Omental fat pad (tissue), 4 donors: ENCODE measurements around the gene GLTP. TPM values are rescaled to one million over a fixed set of nuclear protein-coding genes. Genes with fewer than 3 reads are reported as not detected.
"Not testable (repeated sequence)": the region's sequence is repeated elsewhere in the genome, so short reads cannot be mapped to it uniquely, and the experiment has no call there.

Experiments
- ATAC-seq: fragments of 150-250 bp; one replicate; pipeline ENCODE4 v1.9.1; 2016; ENCODE audit warnings: mild to moderate bottlenecking, moderate library complexity; ENCODE audit not compliant: low FRiP score
- DNase-seq: peaks from one replicate; pipeline ENCODE4 v3.0.0-alpha.2; 2019; ENCODE audit warnings: low spot score
- total RNA-seq, 4 donors: library from RNA; depleted of rRNA; stranded (reverse); fragments of >200 nt; gene quantifications; one replicate each; pipeline ENCODE4 v1.1.0, GENCODE V29; 2016
- TF ChIP-seq, protein P1 (sequence below), 3 donors: fragments of 450-650 bp; IDR thresholded peaks; one replicate each; pipeline ENCODE4 v1.5.1; 2016 to 2017; ENCODE audit warnings: antibody characterized with exemption in 3 of 3, mild to moderate bottlenecking in 3 of 3, moderate library complexity in 2 of 3

GLTP gene
- total RNA-seq, 4 donors from 2014 or later = 28.5 to 42.7 (median 36.5) TPM

DNA sequence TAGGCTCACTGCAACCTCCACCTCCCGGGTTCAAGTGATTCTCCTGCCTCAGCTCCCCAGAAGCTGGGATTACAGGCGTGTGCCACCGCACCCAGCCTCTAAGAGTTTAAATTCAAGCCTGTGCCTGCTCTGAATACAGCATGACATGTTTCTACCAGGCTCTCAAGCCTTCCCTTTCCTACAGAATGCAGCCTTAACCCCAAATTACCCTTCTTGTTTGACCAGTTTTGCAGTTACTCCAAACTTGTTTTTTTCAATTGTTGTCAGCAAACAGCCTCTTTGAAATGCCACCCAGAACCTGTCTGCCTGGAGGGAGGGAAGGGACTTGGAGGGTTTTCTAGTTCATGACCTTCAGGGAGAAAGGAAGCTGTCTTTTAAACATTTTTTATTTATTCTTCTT, 15.4 kb downstream of the GLTP start:
- TF ChIP-seq, protein P1, sequence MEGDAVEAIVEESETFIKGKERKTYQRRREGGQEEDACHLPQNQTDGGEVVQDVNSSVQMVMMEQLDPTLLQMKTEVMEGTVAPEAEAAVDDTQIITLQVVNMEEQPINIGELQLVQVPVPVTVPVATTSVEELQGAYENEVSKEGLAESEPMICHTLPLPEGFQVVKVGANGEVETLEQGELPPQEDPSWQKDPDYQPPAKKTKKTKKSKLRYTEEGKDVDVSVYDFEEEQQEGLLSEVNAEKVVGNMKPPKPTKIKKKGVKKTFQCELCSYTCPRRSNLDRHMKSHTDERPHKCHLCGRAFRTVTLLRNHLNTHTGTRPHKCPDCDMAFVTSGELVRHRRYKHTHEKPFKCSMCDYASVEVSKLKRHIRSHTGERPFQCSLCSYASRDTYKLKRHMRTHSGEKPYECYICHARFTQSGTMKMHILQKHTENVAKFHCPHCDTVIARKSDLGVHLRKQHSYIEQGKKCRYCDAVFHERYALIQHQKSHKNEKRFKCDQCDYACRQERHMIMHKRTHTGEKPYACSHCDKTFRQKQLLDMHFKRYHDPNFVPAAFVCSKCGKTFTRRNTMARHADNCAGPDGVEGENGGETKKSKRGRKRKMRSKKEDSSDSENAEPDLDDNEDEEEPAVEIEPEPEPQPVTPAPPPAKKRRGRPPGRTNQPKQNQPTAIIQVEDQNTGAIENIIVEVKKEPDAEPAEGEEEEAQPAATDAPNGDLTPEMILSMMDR (IDR thresholded peaks at IDR 0.05) = no peak
- ATAC-seq (no peak), DNase-seq (no peak)

DNA sequence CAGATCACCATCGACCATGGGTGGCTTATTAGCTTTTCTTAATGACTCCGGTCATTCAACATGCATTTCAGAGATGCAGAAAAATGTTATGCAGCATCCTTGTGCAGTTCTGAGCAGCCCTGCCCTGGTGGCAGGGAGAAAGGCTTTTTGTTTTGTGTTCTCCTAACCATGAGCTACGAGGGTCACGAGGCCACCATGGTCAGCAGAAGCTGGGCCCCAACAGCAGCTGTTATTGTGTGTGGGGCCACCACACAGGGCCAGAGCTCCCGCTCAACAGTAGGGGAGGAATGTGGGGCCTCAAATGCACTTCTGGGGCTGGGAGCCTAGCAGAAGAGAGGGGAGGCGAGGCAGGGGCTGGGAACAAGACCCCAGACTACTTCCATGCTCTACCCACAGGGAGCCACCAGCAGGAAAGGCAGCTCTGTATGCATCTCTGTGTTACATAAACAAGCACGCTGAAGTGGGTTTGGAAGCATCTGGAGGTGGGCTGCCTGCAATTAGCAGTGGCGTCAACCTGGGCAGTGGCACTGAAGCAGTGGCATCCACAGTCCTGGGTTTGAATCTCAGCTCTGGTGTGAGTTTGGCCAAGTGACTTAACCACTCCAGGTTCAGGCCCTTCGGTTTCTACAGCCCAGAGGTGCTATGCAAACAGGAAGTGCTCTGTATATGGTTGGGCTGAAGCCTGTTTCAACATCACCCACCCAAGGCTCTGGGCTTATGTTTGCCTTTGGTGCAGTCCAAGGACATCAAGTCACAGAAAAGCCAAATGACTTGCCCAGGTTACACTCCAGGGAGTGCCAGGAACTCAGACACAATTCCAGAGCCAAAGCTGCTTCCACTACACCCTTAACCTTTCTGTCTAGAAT, 16.3 kb downstream of the GLTP start:
- DNase-seq (no peak), ATAC-seq (no peak)
- TF ChIP-seq, protein P1 (IDR thresholded peaks at IDR 0.05) = no peak

DNA sequence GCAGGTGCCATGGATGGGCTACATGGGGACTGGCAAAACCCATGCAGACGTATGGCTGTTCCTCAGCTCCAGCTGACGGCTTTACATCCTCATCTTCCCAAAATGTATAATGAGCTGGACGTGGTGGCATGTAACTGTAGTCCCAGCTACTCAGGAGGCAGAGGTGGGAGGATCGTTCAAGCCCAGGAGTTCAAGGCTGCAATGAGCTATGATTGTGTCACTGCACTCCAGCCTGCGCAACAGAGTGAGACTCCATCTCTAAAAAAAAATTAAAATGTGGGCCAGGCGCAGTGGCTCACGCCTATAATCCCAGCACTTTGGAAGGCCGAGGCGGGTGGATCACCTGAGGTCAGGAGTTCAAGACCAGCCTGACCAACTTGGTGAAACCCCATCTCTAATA, 17.9 kb downstream of the GLTP start:
- not testable (repeated sequence) for DNase-seq, ATAC-seq

DNA sequence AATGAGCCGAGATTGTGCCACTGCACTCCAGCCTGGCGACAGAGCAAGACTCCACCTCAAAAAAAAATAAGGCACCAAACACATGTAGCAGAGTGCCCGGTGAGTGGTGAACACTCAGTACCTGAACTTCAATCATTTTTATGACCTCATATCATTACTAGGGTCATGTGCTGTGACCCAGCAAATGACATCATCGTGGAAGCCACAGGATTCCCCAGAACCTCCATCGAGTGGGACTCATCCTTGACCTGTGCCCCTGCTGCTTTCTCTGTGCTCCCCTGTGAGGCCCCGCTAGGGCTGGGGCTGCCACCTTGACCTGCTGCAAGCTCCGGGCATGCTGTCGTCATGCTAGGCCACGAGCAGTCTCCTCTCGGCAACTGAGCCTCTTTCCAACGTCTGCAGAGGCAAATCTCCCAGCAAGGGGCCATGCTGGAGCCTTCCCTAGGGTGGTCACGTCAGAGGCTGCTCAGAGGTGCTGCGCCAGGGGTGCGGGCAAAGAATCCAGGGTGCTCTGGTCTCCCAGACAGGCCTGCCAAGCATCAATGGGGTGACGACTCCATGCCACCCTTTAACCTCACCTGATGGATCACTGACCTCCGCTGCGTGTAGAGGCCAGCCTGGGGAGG, 18.5 kb downstream of the GLTP start:
- ATAC-seq (no peak), DNase-seq (no peak)
- TF ChIP-seq, protein P1 (IDR thresholded peaks at IDR 0.05) = no peak

DNA sequence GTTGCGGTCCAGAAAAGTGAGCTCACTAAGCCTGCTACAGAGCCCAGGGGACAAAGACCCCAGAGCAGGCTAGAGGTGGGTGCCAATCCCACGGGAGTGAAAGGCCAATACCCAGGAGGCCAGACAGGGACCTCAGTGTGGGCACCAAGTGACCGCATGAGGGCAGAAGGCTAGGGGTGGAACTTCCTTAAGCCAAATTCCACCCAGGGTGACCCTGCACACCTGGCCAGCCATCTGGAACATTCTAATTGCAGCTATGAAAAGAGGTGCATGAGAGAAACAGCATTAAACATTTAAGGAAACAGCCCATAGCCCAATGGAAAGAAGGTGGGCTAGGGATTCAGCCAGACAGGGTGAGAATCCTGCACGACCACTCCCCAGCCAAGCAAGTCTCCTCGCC, 19.4 kb downstream of the GLTP start:
- TF ChIP-seq, protein P1 (IDR thresholded peaks at IDR 0.05) = no peak
- DNase-seq (no peak), ATAC-seq (no peak)

DNA sequence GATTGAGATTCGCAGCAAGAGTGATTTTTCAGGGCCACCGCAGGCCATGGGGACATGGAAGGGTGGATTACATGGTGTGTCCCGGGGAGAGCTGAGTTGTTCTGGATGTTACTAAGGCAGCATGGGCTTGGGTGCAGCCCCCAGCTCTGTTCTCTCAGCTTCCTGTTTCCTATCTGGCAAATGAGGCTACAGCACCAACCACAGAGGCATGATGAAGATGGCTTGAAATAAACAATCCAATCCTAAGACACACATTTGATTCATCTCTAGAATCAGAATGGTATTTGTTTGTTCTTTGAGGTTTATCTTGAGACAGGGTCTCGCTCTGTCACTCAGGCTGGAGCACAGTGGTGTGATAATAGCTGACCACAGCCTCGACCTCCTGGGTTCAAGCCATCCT, 21.6 kb downstream of the GLTP start:
- DNase-seq (no peak), ATAC-seq (no peak)
- TF ChIP-seq, protein P1 (IDR thresholded peaks at IDR 0.05) = no peak

DNA sequence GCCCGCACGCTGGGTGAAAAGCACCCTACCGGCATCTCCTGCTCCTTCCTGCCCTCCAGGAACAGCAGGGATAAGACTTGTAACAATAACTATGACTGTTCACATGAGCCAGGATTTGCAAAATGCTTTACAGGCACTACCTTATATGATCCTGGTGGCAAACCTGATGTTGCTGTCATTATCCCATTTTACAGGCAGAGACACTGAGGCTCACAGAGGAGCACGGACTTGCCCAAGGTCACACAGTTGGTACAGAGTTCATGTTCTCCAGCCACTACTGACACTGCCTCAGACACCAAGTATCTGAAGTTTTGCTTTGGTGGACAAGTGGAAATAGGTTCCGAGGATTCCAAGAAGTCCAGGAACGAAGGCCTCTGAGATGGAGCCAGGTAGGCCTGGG, 22.6 kb downstream of the GLTP start:
- ATAC-seq = no peak
- TF ChIP-seq, protein P1 (IDR thresholded peaks at IDR 0.05) = no peak
- DNase-seq = no peak
